PC-3 (cell line): ENCODE data around the gene PBX4. TPM values are rescaled to one million over a fixed set of nuclear protein-coding genes. Genes with fewer than 3 reads are reported as not detected.

Source experiments
- total RNA-seq: library from RNA; depleted of rRNA; stranded (reverse); fragments of >200 nt; gene quantifications from 2 replicates; pipeline ENCODE4 v1.2.3, GENCODE V29; 2014; rRNA removed

PBX4 gene
- total RNA-seq, 1 experiment from 2014 or later = 6.9 TPM

Other genes with a start within 250 kb of the PBX4 start
- gene GATAD2A, start 213.0 kb downstream of the PBX4 start, total RNA-seq = 104 and 143 TPM in 2 replicates
- gene TSSK6, start 103.1 kb downstream of the PBX4 start, total RNA-seq = 4.5 and 4.9 TPM in 2 replicates
- gene NDUFA13, start 102.5 kb downstream of the PBX4 start, total RNA-seq = 380 and 481 TPM in 2 replicates
- gene YJEFN3, start 89.8 kb downstream of the PBX4 start, total RNA-seq = 6.5 and 8.1 TPM in 2 replicates
- 2.0 and 2.5 TPM in 2 replicates for gene CILP2, start 80.4 kb downstream of the PBX4 start, total RNA-seq
- 26.6 and 31.0 TPM in 2 replicates for gene LPAR2, start 9.5 kb upstream of the PBX4 start, total RNA-seq
- gene GMIP, start 25.0 kb upstream of the PBX4 start, total RNA-seq = 6.3 and 11.1 TPM in 2 replicates
- 48.5 and 58.2 TPM in 2 replicates for gene ATP13A1, start 45.0 kb upstream of the PBX4 start, total RNA-seq
- 11.0 and 11.3 TPM in 2 replicates for gene ZNF101, start 50.2 kb upstream of the PBX4 start, total RNA-seq
- 2.4 and 3.0 TPM in 2 replicates for gene ZNF14, start 114.4 kb upstream of the PBX4 start, total RNA-seq
- 2.4 TPM in 1 of 2 replicates, not detected in the other for gene ZNF506, start 203.1 kb upstream of the PBX4 start, total RNA-seq
- 0.75 and 1.1 TPM in 2 replicates for gene ZNF253, start 247.2 kb upstream of the PBX4 start, total RNA-seq